ENCODE measurements around the gene TMEM140.

Gene TMEM140

DNA sequence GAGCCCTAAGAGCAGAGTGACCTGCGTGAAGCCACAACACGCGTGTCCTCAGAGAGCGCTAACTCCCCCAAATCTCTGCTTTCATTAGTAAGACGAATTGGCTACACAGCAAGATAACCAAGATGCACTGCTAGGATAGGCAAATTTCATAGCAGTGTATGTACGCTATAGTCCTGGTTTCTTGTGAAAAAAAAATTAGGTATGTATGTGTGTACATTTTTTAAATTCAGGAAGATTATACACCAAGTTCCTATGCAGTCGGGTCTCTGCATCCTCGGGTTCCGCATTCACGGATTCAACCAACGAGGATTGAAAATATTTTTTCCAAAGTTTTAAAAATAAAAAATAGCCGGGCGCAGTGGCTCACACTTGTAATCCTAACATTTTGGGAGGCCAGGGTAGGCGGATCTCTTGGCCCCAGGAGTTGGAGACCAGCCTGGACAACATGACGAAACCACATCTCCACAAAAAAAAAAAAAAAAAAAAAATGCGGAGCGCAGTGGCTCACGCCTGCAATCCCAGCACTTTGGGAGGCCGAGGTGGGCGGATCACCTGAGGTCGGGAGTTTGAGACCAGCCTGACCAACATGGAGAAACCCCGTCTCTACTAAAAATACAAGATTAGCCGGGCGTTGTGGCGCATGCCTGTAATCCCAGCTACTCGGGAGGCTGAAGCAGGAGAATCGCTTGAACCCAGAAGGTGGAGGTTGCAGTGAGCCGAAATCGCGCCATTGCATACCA, 64.2 kb downstream of the TMEM140 start:
- TF ChIP-seq, protein P1, sequence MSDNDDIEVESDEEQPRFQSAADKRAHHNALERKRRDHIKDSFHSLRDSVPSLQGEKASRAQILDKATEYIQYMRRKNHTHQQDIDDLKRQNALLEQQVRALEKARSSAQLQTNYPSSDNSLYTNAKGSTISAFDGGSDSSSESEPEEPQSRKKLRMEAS (IDR thresholded peaks at IDR 0.05) = 0 out of 2 replicates have a peak, but pooled peaks have one; percentile 5

DNA sequence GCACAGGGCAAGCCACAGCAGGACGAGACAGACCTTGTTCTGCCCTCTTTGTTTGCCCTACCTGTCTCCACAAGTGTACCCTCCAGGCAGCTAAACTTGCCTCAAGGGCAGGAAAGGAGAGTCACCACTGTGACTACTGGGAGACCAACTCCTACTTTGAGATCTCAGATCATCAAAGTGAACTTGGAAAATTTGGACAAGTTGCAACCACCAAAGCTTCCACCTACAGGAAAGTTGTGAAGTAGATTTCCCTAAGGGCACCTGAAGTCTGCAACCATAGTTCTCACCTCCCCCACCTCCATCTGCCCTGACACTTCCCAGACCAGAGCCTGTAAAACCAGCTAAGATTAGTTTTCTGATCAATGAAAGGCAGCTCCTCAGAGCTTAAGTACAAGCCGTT, 66.0 kb downstream of the TMEM140 start:
- TF ChIP-seq, protein P1 (IDR thresholded peaks at IDR 0.05) = no peak
- TF ChIP-seq TCF12 (IDR thresholded peaks at IDR 0.05; ENCODE audit: low read depth) (no peak), YY1 (IDR thresholded peaks at IDR 0.05; ENCODE audit: low read depth) (no peak), RAD21 (IDR thresholded peaks at IDR 0.05; ENCODE audit: low read depth) (no peak), CEBPB (IDR thresholded peaks at IDR 0.05) (no peak), NFIC (IDR thresholded peaks at IDR 0.05) (no peak), EP300 (IDR thresholded peaks at IDR 0.05; ENCODE audit: borderline replicate concordance) (no peak), CREB1 (IDR thresholded peaks at IDR 0.05; ENCODE audit: low read depth) (no peak), TAF1 (IDR thresholded peaks at IDR 0.05; ENCODE audit: low read depth) (no peak), EGR1 (IDR thresholded peaks at IDR 0.05) (no peak), TEAD4 (IDR thresholded peaks at IDR 0.05) (no peak), ZBTB7A (IDR thresholded peaks at IDR 0.05; ENCODE audit: low read depth) (no peak), FOXM1 (IDR thresholded peaks at IDR 0.05; ENCODE audit: borderline replicate concordance, low read depth) (no peak)
- TF ChIP-seq, protein P2, sequence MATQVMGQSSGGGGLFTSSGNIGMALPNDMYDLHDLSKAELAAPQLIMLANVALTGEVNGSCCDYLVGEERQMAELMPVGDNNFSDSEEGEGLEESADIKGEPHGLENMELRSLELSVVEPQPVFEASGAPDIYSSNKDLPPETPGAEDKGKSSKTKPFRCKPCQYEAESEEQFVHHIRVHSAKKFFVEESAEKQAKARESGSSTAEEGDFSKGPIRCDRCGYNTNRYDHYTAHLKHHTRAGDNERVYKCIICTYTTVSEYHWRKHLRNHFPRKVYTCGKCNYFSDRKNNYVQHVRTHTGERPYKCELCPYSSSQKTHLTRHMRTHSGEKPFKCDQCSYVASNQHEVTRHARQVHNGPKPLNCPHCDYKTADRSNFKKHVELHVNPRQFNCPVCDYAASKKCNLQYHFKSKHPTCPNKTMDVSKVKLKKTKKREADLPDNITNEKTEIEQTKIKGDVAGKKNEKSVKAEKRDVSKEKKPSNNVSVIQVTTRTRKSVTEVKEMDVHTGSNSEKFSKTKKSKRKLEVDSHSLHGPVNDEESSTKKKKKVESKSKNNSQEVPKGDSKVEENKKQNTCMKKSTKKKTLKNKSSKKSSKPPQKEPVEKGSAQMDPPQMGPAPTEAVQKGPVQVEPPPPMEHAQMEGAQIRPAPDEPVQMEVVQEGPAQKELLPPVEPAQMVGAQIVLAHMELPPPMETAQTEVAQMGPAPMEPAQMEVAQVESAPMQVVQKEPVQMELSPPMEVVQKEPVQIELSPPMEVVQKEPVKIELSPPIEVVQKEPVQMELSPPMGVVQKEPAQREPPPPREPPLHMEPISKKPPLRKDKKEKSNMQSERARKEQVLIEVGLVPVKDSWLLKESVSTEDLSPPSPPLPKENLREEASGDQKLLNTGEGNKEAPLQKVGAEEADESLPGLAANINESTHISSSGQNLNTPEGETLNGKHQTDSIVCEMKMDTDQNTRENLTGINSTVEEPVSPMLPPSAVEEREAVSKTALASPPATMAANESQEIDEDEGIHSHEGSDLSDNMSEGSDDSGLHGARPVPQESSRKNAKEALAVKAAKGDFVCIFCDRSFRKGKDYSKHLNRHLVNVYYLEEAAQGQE (IDR thresholded peaks at IDR 0.05; ENCODE audit: low read depth) = no peak
- TF ChIP-seq, protein P3, sequence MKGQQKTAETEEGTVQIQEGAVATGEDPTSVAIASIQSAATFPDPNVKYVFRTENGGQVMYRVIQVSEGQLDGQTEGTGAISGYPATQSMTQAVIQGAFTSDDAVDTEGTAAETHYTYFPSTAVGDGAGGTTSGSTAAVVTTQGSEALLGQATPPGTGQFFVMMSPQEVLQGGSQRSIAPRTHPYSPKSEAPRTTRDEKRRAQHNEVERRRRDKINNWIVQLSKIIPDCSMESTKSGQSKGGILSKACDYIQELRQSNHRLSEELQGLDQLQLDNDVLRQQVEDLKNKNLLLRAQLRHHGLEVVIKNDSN (IDR thresholded peaks at IDR 0.05) = no peak

DNA sequence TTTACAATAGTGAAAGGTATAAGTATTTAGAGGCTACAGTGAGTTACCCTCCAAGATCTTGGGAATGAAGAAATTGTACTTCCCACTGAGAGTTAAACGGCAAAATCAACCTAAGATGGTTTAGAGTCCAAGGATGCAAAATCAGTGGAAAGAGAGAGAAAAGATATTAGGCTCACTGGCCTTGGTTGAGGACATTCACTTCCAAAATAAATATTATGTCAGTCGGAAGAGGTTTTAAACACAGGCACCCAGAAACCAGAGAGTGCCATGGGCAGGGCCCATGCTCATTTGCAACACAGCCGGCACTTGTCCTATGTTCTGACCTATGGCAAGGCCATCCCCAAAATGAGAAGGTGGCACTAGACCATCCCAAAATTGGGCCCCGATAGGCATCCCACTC, 67.3 kb downstream of the TMEM140 start:
- TF ChIP-seq NFIC (IDR thresholded peaks at IDR 0.05) = no peak
- TF ChIP-seq EP300 (IDR thresholded peaks at IDR 0.05; ENCODE audit: borderline replicate concordance) = no peak
- TF ChIP-seq, protein P2 (IDR thresholded peaks at IDR 0.05; ENCODE audit: low read depth) = no peak
- TF ChIP-seq CREB1 (IDR thresholded peaks at IDR 0.05; ENCODE audit: low read depth) = no peak
- no peak for TF ChIP-seq ZBTB7A (IDR thresholded peaks at IDR 0.05; ENCODE audit: low read depth)
- TF ChIP-seq EGR1 (IDR thresholded peaks at IDR 0.05) = no peak

DNA sequence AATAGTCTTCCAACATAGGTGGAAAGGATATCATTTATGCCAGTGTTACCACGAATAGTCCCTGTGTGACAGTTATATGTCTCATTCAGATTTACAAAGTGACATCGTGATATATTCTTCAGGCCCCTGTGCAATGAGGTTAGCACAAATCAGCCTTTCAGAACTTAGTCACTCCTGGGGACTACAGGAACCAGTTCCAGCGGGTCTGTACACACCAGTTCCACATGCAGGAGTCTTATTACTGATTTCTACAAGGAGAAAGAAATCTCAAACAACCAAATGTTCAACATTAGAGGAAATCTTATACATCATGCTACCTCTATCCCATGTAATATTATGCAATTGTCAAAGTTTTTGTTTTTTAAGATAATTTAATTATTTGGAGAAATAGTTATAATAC, 67.8 kb downstream of the TMEM140 start:
- TF ChIP-seq, protein P2 (IDR thresholded peaks at IDR 0.05; ENCODE audit: low read depth) = no peak
- no peak for TF ChIP-seq CREB1 (IDR thresholded peaks at IDR 0.05; ENCODE audit: low read depth)
- TF ChIP-seq FOXM1 (IDR thresholded peaks at IDR 0.05; ENCODE audit: borderline replicate concordance, low read depth) = no peak
- TF ChIP-seq TAF1 (IDR thresholded peaks at IDR 0.05; ENCODE audit: low read depth) = no peak
- TF ChIP-seq, protein P1 (IDR thresholded peaks at IDR 0.05) = no peak
- no peak for TF ChIP-seq EGR1 (IDR thresholded peaks at IDR 0.05)
- no peak for TF ChIP-seq YY1 (IDR thresholded peaks at IDR 0.05; ENCODE audit: low read depth)
- no peak for TF ChIP-seq ZBTB7A (IDR thresholded peaks at IDR 0.05; ENCODE audit: low read depth)
- no peak for TF ChIP-seq EP300 (IDR thresholded peaks at IDR 0.05; ENCODE audit: borderline replicate concordance)
- no peak for TF ChIP-seq TEAD4 (IDR thresholded peaks at IDR 0.05)
- TF ChIP-seq, protein P3 (IDR thresholded peaks at IDR 0.05) = no peak

All from Ishikawa (cell line).